HepG2 (cell line): ENCODE measurements around the gene RPP14. TPM values are rescaled to one million over a fixed set of nuclear protein-coding genes. Genes with fewer than 3 reads are reported as not detected.

Experiments
- ATF6 ChIP-seq: sonication (generic); formaldehyde crosslinking; conservative IDR thresholded peaks from 2 replicates; pipeline ENCODE4 v1.4.0; 2020; ENCODE audit warnings: missing genetic modification reagents
- BRF2 ChIP-seq: sonication (generic); formaldehyde crosslinking; IDR thresholded peaks from 2 replicates; pipeline ENCODE4 v1.8.1; 2022; ENCODE audit warnings: mild to moderate bottlenecking, missing genetic modification reagents
- DPF2 ChIP-seq: sonication (generic); formaldehyde crosslinking; IDR thresholded peaks from 2 replicates; pipeline ENCODE4 v1.4.0; 2020; ENCODE audit warnings: mild to moderate bottlenecking, low read depth, missing genetic modification reagents, borderline replicate concordance
- ETS1 ChIP-seq: sonication (generic); formaldehyde crosslinking; IDR thresholded peaks from 2 replicates; pipeline ENCODE4 v1.4.0; 2020; ENCODE audit warnings: missing genetic modification reagents
- FLYWCH1 ChIP-seq: sonication (generic); formaldehyde crosslinking; IDR thresholded peaks from 2 replicates; pipeline ENCODE4 v1.8.1; 2023; ENCODE audit warnings: mild to moderate bottlenecking, missing genetic modification reagents
- MED13 ChIP-seq: sonication (generic); formaldehyde crosslinking; IDR thresholded peaks from 2 replicates; pipeline ENCODE4 v1.5.0; 2020; ENCODE audit warnings: missing genetic modification reagents
- MNT ChIP-seq: fragments of 450-650 bp; IDR thresholded peaks from 2 replicates; pipeline ENCODE4 v1.6.1; 2016
- MXD4 ChIP-seq: IDR thresholded peaks from 2 replicates; pipeline ENCODE4 v1.6.1; 2016; ENCODE audit warnings: mild to moderate bottlenecking, missing biosample characterization, missing genetic modification reagents
- NAIF1 ChIP-seq: sonication (generic); formaldehyde crosslinking; IDR thresholded peaks from 2 replicates; pipeline ENCODE4 v1.5.0; 2020; ENCODE audit warnings: mild to moderate bottlenecking, missing genetic modification reagents, borderline replicate concordance
- NFE2L1 ChIP-seq: sonication (generic); formaldehyde crosslinking; IDR thresholded peaks from 2 replicates; pipeline ENCODE4 v1.4.0; 2020; ENCODE audit warnings: missing genetic modification reagents, mild to moderate bottlenecking, borderline replicate concordance
- NR2F6 ChIP-seq, 2 experiments: IDR thresholded peaks; 2 replicates each; pipeline ENCODE4 v1.6.1; 2016; ENCODE audit warnings: antibody characterized with exemption in 1 of 2, mild to moderate bottlenecking in 1 of 2
- POLR2AphosphoS2 ChIP-seq: IDR thresholded peaks from 2 replicates; pipeline ENCODE4 v1.6.1; 2011; ENCODE audit warnings: low read depth, low read length, improper control_type of control experiment
- SRSF9 ChIP-seq: fragments of 200-400 bp; formaldehyde crosslinking; IDR thresholded peaks from 2 replicates; pipeline ENCODE4 v1.6.1; 2018; ENCODE audit warnings: borderline replicate concordance, mild to moderate bottlenecking, low read depth, low read length; ENCODE audit not compliant: insufficient read depth, poor library complexity, severe bottlenecking
- TAF1 ChIP-seq: sonication (generic); formaldehyde crosslinking; IDR thresholded peaks from 2 replicates; pipeline ENCODE4 v1.4.0; 2020; ENCODE audit warnings: missing genetic modification reagents
- ZBTB21 ChIP-seq: sonication (generic); formaldehyde crosslinking; IDR thresholded peaks from 2 replicates; pipeline ENCODE4 v1.4.0; 2020; ENCODE audit warnings: missing genetic modification reagents
- ZFP62 ChIP-seq: sonication (generic); formaldehyde crosslinking; IDR thresholded peaks from 2 replicates; pipeline ENCODE4 v1.4.0; 2020; ENCODE audit warnings: missing genetic modification reagents
- ZMYM2 ChIP-seq: sonication (generic); formaldehyde crosslinking; IDR thresholded peaks from 2 replicates; pipeline ENCODE4 v1.8.0; 2022; ENCODE audit warnings: mild to moderate bottlenecking, missing genetic modification reagents
- ZNF234 ChIP-seq: sonication (generic); formaldehyde crosslinking; conservative IDR thresholded peaks from 2 replicates; pipeline ENCODE4 v1.5.1; 2020; ENCODE audit warnings: mild to moderate bottlenecking, missing genetic modification reagents
- ZNF326 ChIP-seq: sonication (generic); formaldehyde crosslinking; IDR thresholded peaks from 2 replicates; pipeline ENCODE4 v1.4.0; 2020; ENCODE audit warnings: missing genetic modification reagents, borderline replicate concordance
- ZNF382 ChIP-seq: sonication (generic); formaldehyde crosslinking; IDR thresholded peaks from 2 replicates; pipeline ENCODE4 v1.5.0; 2020; ENCODE audit warnings: missing genetic modification reagents, mild to moderate bottlenecking, borderline replicate concordance
- ZNF703 ChIP-seq: sonication (generic); formaldehyde crosslinking; IDR thresholded peaks from 2 replicates; pipeline ENCODE4 v1.5.1; 2020; ENCODE audit warnings: missing genetic modification reagents, mild to moderate bottlenecking, moderate library complexity, borderline replicate concordance
- ZNF766 ChIP-seq: sonication (generic); formaldehyde crosslinking; IDR thresholded peaks from 2 replicates; pipeline ENCODE4 v1.5.0; 2020; ENCODE audit warnings: missing genetic modification reagents, borderline replicate concordance
- ZNF891 ChIP-seq: sonication (generic); formaldehyde crosslinking; IDR thresholded peaks from 2 replicates; pipeline ENCODE4 v1.5.0; 2020; ENCODE audit warnings: mild to moderate bottlenecking, missing genetic modification reagents
- ZSCAN25 ChIP-seq: sonication (generic); formaldehyde crosslinking; IDR thresholded peaks from 2 replicates; pipeline ENCODE4 v1.8.0; 2022; ENCODE audit warnings: mild to moderate bottlenecking, missing genetic modification reagents
- polyA plus RNA-seq, 8 experiments: library from polyadenylated mRNA; depleted of rRNA in 3 of 8; stranded (reverse) in 7 of 8; unstranded in 1 of 8; fragments of >200 nt; fragmentation: Illumina TruSeq in 4 of 8; extraction: Trizol in 4 of 8; gene quantifications; 2 replicates each; pipeline versions ENCODE4 v1.2.1 to v1.2.3, GENCODE V29; 2011 to 2016; ENCODE audit warnings: low read depth in 4 of 8, missing spikeins in 1 of 8, mixed read lengths in 1 of 8; ENCODE audit not compliant: insufficient read depth in 1 of 8
- total RNA-seq, 5 experiments: library from RNA; depleted of rRNA; stranded (reverse); fragments of >200 nt; fragmentation: Illumina TruSeq; extraction: Trizol; gene quantifications; 2 replicates each; pipeline ENCODE4 v1.2.3, GENCODE V29; 2016; ENCODE audit warnings: low read depth in 1 of 5

Gene RPP14
- total and polyA plus RNA-seq, 2 of the 13 experiments (the other 11 are each of a cell fraction or from before 2014, with no cell fraction given), result 15.4 to 16.2 TPM

- TF ChIP-seq NR2F6 (IDR thresholded peaks at IDR 0.05) (no peak), NR2F6 (CRISPR knock-in tag; IDR thresholded peaks at IDR 0.05) (peak; percentile 8; the same call in 1 of the 2 replicates), NAIF1 (CRISPR knock-in tag) (no peak), DPF2 (no peak), TAF1 (CRISPR knock-in tag) (peak; percentile 81), ATF6 (0 out of 2 replicates have a peak, but pooled peaks have one; percentile 50), POLR2AphosphoS2 (0 out of 2 replicates have a peak, but pooled peaks have one; percentile 64), ZFP62 (CRISPR knock-in tag) (no peak), ZSCAN25 (peak; percentile 18; the same call in 1 of the 2 replicates), MXD4 (CRISPR knock-in tag) (peak; percentile 87), ZNF326 (CRISPR knock-in tag) (no peak), ZNF382 (no peak), ZNF703 (CRISPR knock-in tag) (no peak; the same call in 1 of the 2 replicates), NFE2L1 (0 out of 2 replicates have a peak, but pooled peaks have one; percentile 61), MNT (no peak), ZBTB21 (peak; percentile 86), FLYWCH1 (CRISPR knock-in tag) (no peak), MED13 (CRISPR knock-in tag) (0 out of 2 replicates have a peak, but pooled peaks have one; percentile 9), ZNF891 (CRISPR knock-in tag) (peak; percentile 79; the same call in 1 of the 2 replicates), BRF2 (CRISPR knock-in tag) (no peak), SRSF9 (no peak), ETS1 (CRISPR knock-in tag) (no peak), ZNF234 (CRISPR knock-in tag) (0 out of 2 replicates have a peak, but pooled peaks have one; percentile 81), ZNF766 (CRISPR knock-in tag) (no peak; the same call in 1 of the 2 replicates), ZMYM2 (CRISPR knock-in tag) (0 out of 2 replicates have a peak, but pooled peaks have one; percentile 45)
Observed at GRCh38 chr3:58305882-58306711, at the start of gene RPP14, which contains the start of gene HTD2 (continued).
